Measurements from ENCODE around the gene CCDC40.

The CCDC40 gene

GRCh38 chr17:80063830-80064585, 27.6 kb downstream of the CCDC40 start:
- Histone ChIP-seq H3K4me3 (ENCODE audit: low read length) (peak overlapping the region; percentile 35), H3K4me2 (ENCODE audit: low read length) (peak overlapping the region; percentile 71), H3K27me3 (ENCODE audit: control insufficient read depth, insufficient read depth, low read length) (no peaks in the 10 kb centered on the region), H3K9ac (ENCODE audit: low read depth, low read length) (no peak overlapping the region), H3K9me3 (replicated peaks; ENCODE audit: low read length) (no peaks in the 10 kb centered on the region), H3K36me3 (ENCODE audit: insufficient read depth, low read length) (no peaks in the 10 kb centered on the region), H3K4me1 (ENCODE audit: control insufficient read depth, insufficient read depth, low read length) (peaks cover 20% of the 10 kb centered on the region)

GRCh38 chr17:80064696-80065095, 28.3 kb downstream of the CCDC40 start:
- Histone ChIP-seq H3K9me3 (replicated peaks; ENCODE audit: low read length) (no peaks in the 10 kb centered on the region), H3K4me1 (ENCODE audit: control insufficient read depth, insufficient read depth, low read length) (peaks cover 24% of the 10 kb centered on the region), H3K27me3 (ENCODE audit: control insufficient read depth, insufficient read depth, low read length) (no peaks in the 10 kb centered on the region), H3K4me2 (ENCODE audit: low read length) (no peak overlapping the region), H3K36me3 (ENCODE audit: insufficient read depth, low read length) (no peaks in the 10 kb centered on the region), H3K4me3 (ENCODE audit: low read length) (no peak overlapping the region), H3K9ac (ENCODE audit: low read depth, low read length) (no peak overlapping the region)

GRCh38 chr17:80065478-80066170, 29.2 kb downstream of the CCDC40 start:
- H3K9ac ChIP-seq (ENCODE audit: low read depth, low read length) = no peak overlapping the region

GRCh38 chr17:80067393-80067986, 31.0 kb downstream of the CCDC40 start:
- Histone ChIP-seq H3K27me3 (ENCODE audit: control insufficient read depth, insufficient read depth, low read length) (no peaks in the 10 kb centered on the region), H3K4me3 (ENCODE audit: low read length) (no peak overlapping the region), H3K9ac (ENCODE audit: low read depth, low read length) (no peak overlapping the region), H3K36me3 (ENCODE audit: insufficient read depth, low read length) (no peaks in the 10 kb centered on the region), H3K4me2 (ENCODE audit: low read length) (no peak overlapping the region), H3K4me1 (ENCODE audit: control insufficient read depth, insufficient read depth, low read length) (peaks cover 35% of the 10 kb centered on the region), H3K9me3 (replicated peaks; ENCODE audit: low read length) (no peaks in the 10 kb centered on the region)

More at GRCh38 chr17:80065478-80066170, 29.2 kb downstream of the CCDC40 start:
- no peaks in the 10 kb centered on the region for H3K9me3 ChIP-seq (replicated peaks; ENCODE audit: low read length)
- no peaks in the 10 kb centered on the region for H3K27me3 ChIP-seq (ENCODE audit: control insufficient read depth, insufficient read depth, low read length)
- H3K4me1 ChIP-seq (ENCODE audit: control insufficient read depth, insufficient read depth, low read length) = peaks cover 25% of the 10 kb centered on the region
- H3K36me3 ChIP-seq (ENCODE audit: insufficient read depth, low read length) = no peaks in the 10 kb centered on the region
- no peak overlapping the region for H3K4me2 ChIP-seq (ENCODE audit: low read length)
- no peak overlapping the region for H3K4me3 ChIP-seq (ENCODE audit: low read length)

GRCh38 chr17:80068301-80069222, 32.1 kb downstream of the CCDC40 start:
- no peaks in the 10 kb centered on the region for H3K36me3 ChIP-seq (ENCODE audit: insufficient read depth, low read length)
- H3K27me3 ChIP-seq (ENCODE audit: control insufficient read depth, insufficient read depth, low read length) = no peaks in the 10 kb centered on the region
- no peak overlapping the region for H3K9ac ChIP-seq (ENCODE audit: low read depth, low read length)
- no peak overlapping the region for H3K4me3 ChIP-seq (ENCODE audit: low read length)
- H3K4me2 ChIP-seq (ENCODE audit: low read length) = peak overlapping the region; percentile 45
- H3K4me1 ChIP-seq (ENCODE audit: control insufficient read depth, insufficient read depth, low read length) = peaks cover 35% of the 10 kb centered on the region
- H3K9me3 ChIP-seq (replicated peaks; ENCODE audit: low read length) = no peaks in the 10 kb centered on the region

- Histone ChIP-seq H3K4me1 (ENCODE audit: control insufficient read depth, insufficient read depth, low read length) (peaks cover 23% of the 10 kb centered on the region), H3K4me2 (ENCODE audit: low read length) (peak overlapping the region; percentile 90), H3K9ac (ENCODE audit: low read depth, low read length) (peak overlapping the region; percentile 82), H3K27me3 (ENCODE audit: control insufficient read depth, insufficient read depth, low read length) (no peaks in the 10 kb centered on the region), H3K4me3 (ENCODE audit: low read length) (peak overlapping the region; percentile 67), H3K36me3 (ENCODE audit: insufficient read depth, low read length) (no peaks in the 10 kb centered on the region), H3K9me3 (replicated peaks; ENCODE audit: low read length) (no peaks in the 10 kb centered on the region)
Observed at GRCh38 chr17:80070375-80071115, 34.1 kb downstream of the CCDC40 start.

- H3K4me3 ChIP-seq (ENCODE audit: low read length) = peak overlapping the region; percentile 67
- H3K27me3 ChIP-seq (ENCODE audit: control insufficient read depth, insufficient read depth, low read length) = no peaks in the 10 kb centered on the region
- peak overlapping the region; percentile 82 for H3K9ac ChIP-seq (ENCODE audit: low read depth, low read length)
- peak overlapping the region; percentile 90 for H3K4me2 ChIP-seq (ENCODE audit: low read length)
- H3K9me3 ChIP-seq (replicated peaks; ENCODE audit: low read length) = no peaks in the 10 kb centered on the region
- no peaks in the 10 kb centered on the region for H3K36me3 ChIP-seq (ENCODE audit: insufficient read depth, low read length)
- H3K4me1 ChIP-seq (ENCODE audit: control insufficient read depth, insufficient read depth, low read length) = peaks cover 23% of the 10 kb centered on the region
Observed at GRCh38 chr17:80071116-80071841, 34.8 kb downstream of the CCDC40 start.

GRCh38 chr17:80072410-80072809, 36.0 kb downstream of the CCDC40 start:
- Histone ChIP-seq H3K9ac (ENCODE audit: low read depth, low read length) (no peak overlapping the region), H3K9me3 (replicated peaks; ENCODE audit: low read length) (no peaks in the 10 kb centered on the region), H3K4me1 (ENCODE audit: control insufficient read depth, insufficient read depth, low read length) (peaks cover 23% of the 10 kb centered on the region), H3K27me3 (ENCODE audit: control insufficient read depth, insufficient read depth, low read length) (no peaks in the 10 kb centered on the region), H3K4me3 (ENCODE audit: low read length) (no peak overlapping the region), H3K36me3 (ENCODE audit: insufficient read depth, low read length) (no peaks in the 10 kb centered on the region), H3K4me2 (ENCODE audit: low read length) (no peak overlapping the region)

GRCh38 chr17:80080081-80080480, 43.6 kb downstream of the CCDC40 start:
- peaks cover 5% of the 10 kb centered on the region for H3K4me1 ChIP-seq (ENCODE audit: control insufficient read depth, insufficient read depth, low read length)
- no peak overlapping the region for H3K4me3 ChIP-seq (ENCODE audit: low read length)
- H3K4me2 ChIP-seq (ENCODE audit: low read length) = no peak overlapping the region
- H3K36me3 ChIP-seq (ENCODE audit: insufficient read depth, low read length) = no peaks in the 10 kb centered on the region
- H3K9me3 ChIP-seq (replicated peaks; ENCODE audit: low read length) = no peaks in the 10 kb centered on the region
- H3K27me3 ChIP-seq (ENCODE audit: control insufficient read depth, insufficient read depth, low read length) = no peaks in the 10 kb centered on the region
- H3K9ac ChIP-seq (ENCODE audit: low read depth, low read length) = no peak overlapping the region

GRCh38 chr17:80081596-80081995, 45.2 kb downstream of the CCDC40 start:
- Histone ChIP-seq H3K4me2 (ENCODE audit: low read length) (no peak overlapping the region), H3K4me3 (ENCODE audit: low read length) (no peak overlapping the region), H3K9ac (ENCODE audit: low read depth, low read length) (no peak overlapping the region), H3K36me3 (ENCODE audit: insufficient read depth, low read length) (no peaks in the 10 kb centered on the region), H3K27me3 (ENCODE audit: control insufficient read depth, insufficient read depth, low read length) (peaks cover 6% of the 10 kb centered on the region), H3K9me3 (replicated peaks; ENCODE audit: low read length) (no peaks in the 10 kb centered on the region), H3K4me1 (ENCODE audit: control insufficient read depth, insufficient read depth, low read length) (peaks cover 5% of the 10 kb centered on the region)
